Ascending aorta (tissue), 2 donors: ENCODE data around the gene RAD51B. TPM values are rescaled to one million over a fixed set of nuclear protein-coding genes. Genes with fewer than 3 reads are reported as not detected.

Experiments
- DNase-seq, 2 donors: peaks; one replicate each; pipeline ENCODE4 v3.0.0-alpha.2; 2019; ENCODE audit warnings: low spot score in 2 of 2
- H3K27ac ChIP-seq, 2 donors: fragments of 200-600 bp; sonication (generic); one replicate each; pipeline ENCODE4 v1.5.1; 2016 to 2017; ENCODE audit warnings: mild to moderate bottlenecking in 1 of 2
- H3K27me3 ChIP-seq: fragments of 200-600 bp; sonication (generic); one replicate; pipeline ENCODE4 v1.5.1; 2017
- H3K36me3 ChIP-seq, 2 donors: fragments of 200-600 bp; sonication (generic); one replicate each; pipeline ENCODE4 v1.5.1; 2016
- H3K4me1 ChIP-seq, 2 donors: fragments of 200-600 bp; sonication (generic); one replicate each; pipeline ENCODE4 v1.5.1; 2016 to 2017; ENCODE audit warnings: mild to moderate bottlenecking in 1 of 2
- H3K4me3 ChIP-seq, 2 donors: fragments of 200-600 bp; sonication (generic); one replicate each; pipeline ENCODE4 v1.5.1; 2016 to 2017; ENCODE audit warnings: mild to moderate bottlenecking in 1 of 2
- H3K9me3 ChIP-seq, 2 donors: fragments of 200-600 bp; sonication (generic); one replicate each; pipeline ENCODE4 v1.5.1; 2016
- intact Hi-C: fragments of 100-400 bp; cut with DNase I; formaldehyde crosslinking; loops from one replicate; pipeline ENCODE4 v1.15.1; 2023
- total RNA-seq: library from RNA; depleted of rRNA; stranded (reverse); fragments of >200 nt; gene quantifications from one replicate; pipeline ENCODE4 v1.1.0, GENCODE V29; 2016
- TF ChIP-seq, protein P1 (sequence below), 3 experiments: fragments of 200-600 bp in 2 of 3; fragments of 450-650 bp in 1 of 3; sonication (generic) in 2 of 3; IDR thresholded peaks; one replicate each; pipeline ENCODE4 v1.5.1; 2016 to 2019; ENCODE audit warnings: antibody characterized with exemption in 3 of 3, mild to moderate bottlenecking in 1 of 3, moderate library complexity in 1 of 3

RAD51B gene
- total RNA-seq, 1 donor from 2014 or later = not detected

DNA sequence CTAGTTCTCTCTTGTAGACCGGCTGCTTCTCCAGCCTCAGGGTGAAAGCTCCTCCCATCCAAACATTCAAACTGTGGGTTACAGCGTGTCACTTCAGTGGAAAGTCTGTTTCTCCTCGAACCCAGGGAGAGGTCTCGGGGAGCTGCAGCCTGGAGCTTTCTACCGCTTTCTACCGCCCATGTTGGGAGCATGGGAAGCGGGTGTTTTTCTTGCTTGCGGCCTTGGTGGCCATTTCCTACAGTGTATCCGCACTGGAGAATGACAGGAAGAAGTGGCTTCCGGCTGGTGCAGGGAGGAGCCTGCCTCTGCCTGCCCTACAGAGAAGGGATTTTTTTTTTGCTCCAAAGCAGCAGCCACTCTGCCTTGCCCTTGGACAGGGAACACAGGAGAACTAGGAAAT lies 952.1 kb downstream of the RAD51B start:
- no peak for DNase-seq
- H3K36me3 ChIP-seq = no peaks in the 10 kb centered on the region
- TF ChIP-seq, protein P1, sequence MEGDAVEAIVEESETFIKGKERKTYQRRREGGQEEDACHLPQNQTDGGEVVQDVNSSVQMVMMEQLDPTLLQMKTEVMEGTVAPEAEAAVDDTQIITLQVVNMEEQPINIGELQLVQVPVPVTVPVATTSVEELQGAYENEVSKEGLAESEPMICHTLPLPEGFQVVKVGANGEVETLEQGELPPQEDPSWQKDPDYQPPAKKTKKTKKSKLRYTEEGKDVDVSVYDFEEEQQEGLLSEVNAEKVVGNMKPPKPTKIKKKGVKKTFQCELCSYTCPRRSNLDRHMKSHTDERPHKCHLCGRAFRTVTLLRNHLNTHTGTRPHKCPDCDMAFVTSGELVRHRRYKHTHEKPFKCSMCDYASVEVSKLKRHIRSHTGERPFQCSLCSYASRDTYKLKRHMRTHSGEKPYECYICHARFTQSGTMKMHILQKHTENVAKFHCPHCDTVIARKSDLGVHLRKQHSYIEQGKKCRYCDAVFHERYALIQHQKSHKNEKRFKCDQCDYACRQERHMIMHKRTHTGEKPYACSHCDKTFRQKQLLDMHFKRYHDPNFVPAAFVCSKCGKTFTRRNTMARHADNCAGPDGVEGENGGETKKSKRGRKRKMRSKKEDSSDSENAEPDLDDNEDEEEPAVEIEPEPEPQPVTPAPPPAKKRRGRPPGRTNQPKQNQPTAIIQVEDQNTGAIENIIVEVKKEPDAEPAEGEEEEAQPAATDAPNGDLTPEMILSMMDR (IDR thresholded peaks at IDR 0.05) = no peak
- no peaks in the 10 kb centered on the region for H3K4me1 ChIP-seq
- intact Hi-C loops = no loop called here
- H3K9me3 ChIP-seq = no peaks in the 10 kb centered on the region
- H3K27ac ChIP-seq = peak overlapping the region; percentile 33 to 41
- no peak overlapping the region for H3K4me3 ChIP-seq
- no peaks in the 10 kb centered on the region for H3K27me3 ChIP-seq

DNA sequence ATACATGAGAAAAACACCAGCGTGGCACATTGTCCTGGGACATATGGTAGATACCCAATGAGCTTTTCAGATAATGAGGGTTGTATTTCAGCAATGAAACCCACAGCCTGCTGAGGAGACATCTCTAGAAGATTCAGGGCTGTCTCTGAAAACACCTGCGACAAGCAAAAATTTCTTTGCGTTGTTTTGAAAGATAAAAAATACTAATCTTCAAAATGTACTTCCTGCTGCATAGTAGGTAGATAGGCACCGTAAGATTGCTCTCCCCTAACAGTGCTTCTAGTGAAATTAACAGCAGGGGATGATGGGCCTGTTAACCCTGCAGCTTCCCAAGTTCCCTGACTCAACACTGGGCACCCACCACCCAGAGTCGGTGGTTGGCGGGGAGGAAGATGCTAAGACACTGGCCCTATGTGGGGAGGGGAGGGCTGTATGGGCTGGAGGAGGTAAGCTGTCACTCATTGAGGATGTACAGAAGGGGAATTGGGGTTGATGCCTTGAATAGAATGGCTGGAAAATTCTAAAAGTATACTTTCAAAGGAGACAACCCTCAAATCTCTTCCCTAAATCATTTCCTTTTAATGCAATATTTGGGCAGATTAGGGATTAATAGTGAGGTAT lies 953.3 kb downstream of the RAD51B start:
- Histone ChIP-seq H3K4me1 (no peaks in the 10 kb centered on the region), H3K36me3 (no peaks in the 10 kb centered on the region), H3K4me3 (no peak overlapping the region), H3K27ac (peak overlapping the region in 1 of 2 donors; percentile 44), H3K27me3 (no peaks in the 10 kb centered on the region), H3K9me3 (no peaks in the 10 kb centered on the region)
- TF ChIP-seq, protein P1 (IDR thresholded peaks at IDR 0.05) = no peak
- no peak for DNase-seq
- intact Hi-C loops = no loop called here

DNA sequence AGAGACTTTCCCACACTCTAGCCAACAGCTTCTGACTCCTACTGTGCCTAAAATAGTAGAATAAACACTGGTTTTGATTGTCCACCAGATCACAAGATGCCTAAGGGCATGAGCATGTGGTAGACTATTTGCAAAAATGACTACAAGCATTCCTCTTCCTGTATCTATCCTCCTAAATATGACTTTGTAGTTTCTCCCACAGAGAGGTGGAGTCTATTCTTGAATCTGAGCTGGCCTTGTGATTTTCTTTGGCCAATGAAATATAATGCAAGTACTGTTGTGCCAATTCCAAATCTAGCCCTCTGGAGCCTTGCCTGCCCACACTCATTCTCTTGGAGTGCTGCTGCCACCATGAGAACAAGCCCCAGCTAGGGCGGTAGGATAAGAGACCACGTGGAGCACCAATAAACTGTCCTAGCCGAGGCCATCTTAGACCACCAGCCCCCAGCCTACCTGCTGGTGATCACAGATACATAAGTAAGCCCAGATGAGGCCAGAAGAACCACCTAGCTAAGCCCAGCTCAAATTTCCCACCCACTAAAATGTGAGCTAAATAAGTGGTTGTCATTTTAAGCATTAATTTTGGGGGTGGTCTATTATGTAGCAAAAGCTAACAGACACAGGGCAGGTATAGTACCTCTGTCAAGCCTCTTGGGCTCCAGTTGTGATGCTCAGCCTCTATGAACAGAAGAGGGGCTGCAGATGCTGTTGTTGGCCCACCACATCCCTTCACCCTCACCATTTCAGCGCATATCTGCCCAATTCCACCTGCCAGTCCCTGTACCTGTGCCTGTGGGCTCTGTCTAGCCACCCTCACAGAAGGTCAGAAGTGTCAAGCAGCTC lies 955.4 kb downstream of the RAD51B start:
- DNase-seq = peak in 1 of 2 donors; percentile 70
- Histone ChIP-seq H3K36me3 (no peaks in the 10 kb centered on the region), H3K27ac (peak overlapping the region; percentile 43 to 66), H3K9me3 (no peaks in the 10 kb centered on the region), H3K4me3 (no peak overlapping the region), H3K27me3 (no peaks in the 10 kb centered on the region), H3K4me1 (peaks cover 2 to 9% of the 10 kb centered on the region in 2 donors)
- TF ChIP-seq, protein P1 (IDR thresholded peaks at IDR 0.05) = peak in 1 of 3 experiments; percentile 27
- intact Hi-C loops = no loop called here

GRCh38 chr14:68775614-68776126 lies 956.1 kb downstream of the RAD51B start:
- H3K4me3 ChIP-seq = no peak overlapping the region
- no peaks in the 10 kb centered on the region for H3K27me3 ChIP-seq
- DNase-seq = peak in 1 of 2 donors; percentile 49
- no peaks in the 10 kb centered on the region for H3K9me3 ChIP-seq
- intact Hi-C loops = no loop called here
- TF ChIP-seq, protein P1 (IDR thresholded peaks at IDR 0.05) = no peak
- peak overlapping the region; percentile 43 to 66 for H3K27ac ChIP-seq
- no peaks in the 10 kb centered on the region for H3K36me3 ChIP-seq
- peaks cover 8 to 15% of the 10 kb centered on the region in 2 donors for H3K4me1 ChIP-seq

DNA sequence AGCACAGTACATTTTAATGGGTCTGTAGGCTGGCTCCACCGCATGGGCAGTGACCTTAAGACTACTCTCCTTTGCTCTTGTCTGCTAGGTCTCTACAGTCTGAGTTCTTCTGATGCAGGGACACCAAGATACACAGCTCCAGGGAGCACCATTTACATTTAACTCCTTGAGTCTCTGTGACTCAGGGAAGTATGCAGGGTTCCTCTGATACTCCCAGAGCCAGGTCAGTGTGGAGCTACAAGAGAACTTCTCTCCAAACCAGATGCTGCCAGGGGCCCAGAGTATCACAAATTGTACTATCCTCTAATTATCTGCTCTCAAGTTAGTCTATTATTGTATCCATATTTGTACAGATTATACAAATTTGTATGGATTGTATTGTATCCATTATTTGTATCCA lies 958.1 kb downstream of the RAD51B start:
- no peak overlapping the region for H3K27ac ChIP-seq
- TF ChIP-seq, protein P1 (IDR thresholded peaks at IDR 0.05) = no peak
- no peaks in the 10 kb centered on the region for H3K9me3 ChIP-seq
- no peak overlapping the region for H3K4me3 ChIP-seq
- H3K27me3 ChIP-seq = no peaks in the 10 kb centered on the region
- peaks cover 11 to 27% of the 10 kb centered on the region in 2 donors for H3K4me1 ChIP-seq
- H3K36me3 ChIP-seq = no peaks in the 10 kb centered on the region
- intact Hi-C loops = no loop called here
- peak in 1 of 2 donors; percentile 34 for DNase-seq

Other genes with a start within 250 kb of the RAD51B start
- gene PIGH, start 219.5 kb upstream of the RAD51B start, total RNA-seq = 20.9 TPM
- gene ARG2, start 199.9 kb upstream of the RAD51B start, total RNA-seq = 10.1 TPM
- gene VTI1B, start 145.1 kb upstream of the RAD51B start, total RNA-seq = 43.2 TPM
- 25.1 TPM for gene RDH11, start 124.0 kb upstream of the RAD51B start, total RNA-seq
- not detected for gene RDH12, start 117.9 kb upstream of the RAD51B start, total RNA-seq
- 19.3 TPM for gene ZFYVE26, start 3.2 kb upstream of the RAD51B start, total RNA-seq